GM12864 (cell line): ENCODE data around the gene SUPT4H1.

Source experiments
- DNase-seq: peaks from one replicate; pipeline ENCODE4 v3.0.0-alpha.2; 2011; ENCODE audit warnings: low read depth
- H3K4me3 ChIP-seq: 2 replicates; pipeline ENCODE4 v1.5.1; 2011; ENCODE audit warnings: mild to moderate bottlenecking, low read depth, low read length, control low read depth
- TF ChIP-seq, protein P1 (sequence below): IDR thresholded peaks from 2 replicates; pipeline ENCODE4 v1.5.1; 2011; ENCODE audit warnings: low read depth, mild to moderate bottlenecking, moderate library complexity, low read length, control low read depth, inconsistent platforms; ENCODE audit errors: missing control alignments

The SUPT4H1 gene

DNA sequence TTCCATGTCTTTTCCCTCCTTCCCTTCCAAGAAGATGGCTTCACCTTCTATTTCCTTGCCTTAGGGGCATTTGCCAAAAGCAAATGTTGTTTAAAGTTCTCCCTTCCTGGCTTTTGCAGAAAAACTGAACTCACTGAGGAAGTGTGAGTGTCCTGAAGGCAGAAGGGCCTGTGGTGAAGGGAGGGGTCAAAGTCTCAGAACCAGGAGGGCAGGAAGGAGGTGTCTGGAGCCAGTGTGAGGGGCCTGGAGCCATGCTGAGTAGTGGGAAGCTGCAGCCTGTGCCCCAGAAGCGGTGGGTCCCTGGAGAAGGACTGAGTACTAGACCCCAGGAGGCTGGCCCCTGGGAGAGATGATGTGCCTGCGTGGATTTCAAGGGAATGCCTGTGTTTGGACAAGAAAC lies 23.8 kb upstream of the SUPT4H1 start:
- DNase-seq, result no peak
- TF ChIP-seq, protein P1, sequence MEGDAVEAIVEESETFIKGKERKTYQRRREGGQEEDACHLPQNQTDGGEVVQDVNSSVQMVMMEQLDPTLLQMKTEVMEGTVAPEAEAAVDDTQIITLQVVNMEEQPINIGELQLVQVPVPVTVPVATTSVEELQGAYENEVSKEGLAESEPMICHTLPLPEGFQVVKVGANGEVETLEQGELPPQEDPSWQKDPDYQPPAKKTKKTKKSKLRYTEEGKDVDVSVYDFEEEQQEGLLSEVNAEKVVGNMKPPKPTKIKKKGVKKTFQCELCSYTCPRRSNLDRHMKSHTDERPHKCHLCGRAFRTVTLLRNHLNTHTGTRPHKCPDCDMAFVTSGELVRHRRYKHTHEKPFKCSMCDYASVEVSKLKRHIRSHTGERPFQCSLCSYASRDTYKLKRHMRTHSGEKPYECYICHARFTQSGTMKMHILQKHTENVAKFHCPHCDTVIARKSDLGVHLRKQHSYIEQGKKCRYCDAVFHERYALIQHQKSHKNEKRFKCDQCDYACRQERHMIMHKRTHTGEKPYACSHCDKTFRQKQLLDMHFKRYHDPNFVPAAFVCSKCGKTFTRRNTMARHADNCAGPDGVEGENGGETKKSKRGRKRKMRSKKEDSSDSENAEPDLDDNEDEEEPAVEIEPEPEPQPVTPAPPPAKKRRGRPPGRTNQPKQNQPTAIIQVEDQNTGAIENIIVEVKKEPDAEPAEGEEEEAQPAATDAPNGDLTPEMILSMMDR, result no peak

GRCh38 chr17:58375256-58375655 lies 23.3 kb upstream of the SUPT4H1 start:
- no peak for DNase-seq
- TF ChIP-seq, protein P1, result no peak
- no peak overlapping the region for H3K4me3 ChIP-seq

More for the DNA sequence above, 23.8 kb upstream of the SUPT4H1 start:
- no peak overlapping the region for H3K4me3 ChIP-seq

GRCh38 chr17:58373923-58374322 lies 21.9 kb upstream of the SUPT4H1 start:
- no peak for DNase-seq
- H3K4me3 ChIP-seq, result no peak overlapping the region
- TF ChIP-seq, protein P1, result no peak

DNA sequence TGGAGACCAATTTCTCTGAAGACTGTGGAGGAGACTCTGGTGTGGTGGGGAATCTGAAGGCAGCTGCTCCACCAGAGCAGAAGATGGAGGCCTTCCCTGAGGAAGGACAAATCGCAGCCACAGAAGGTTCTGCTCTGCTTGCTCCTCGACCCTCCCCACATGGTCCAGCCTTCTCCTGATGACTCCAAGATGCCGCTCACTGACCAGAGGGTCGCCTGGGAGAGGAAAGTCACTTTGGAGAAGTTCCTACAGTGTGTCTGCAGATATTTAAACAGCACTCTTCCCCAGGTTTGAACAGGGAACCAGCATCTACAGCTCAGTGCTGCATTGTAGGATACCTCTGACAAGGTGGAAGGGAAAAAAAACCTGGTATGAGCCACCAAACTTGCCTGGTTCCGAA lies 21.0 kb upstream of the SUPT4H1 start:
- TF ChIP-seq, protein P1, result no peak
- H3K4me3 ChIP-seq, result no peak overlapping the region
- no peak for DNase-seq

DNA sequence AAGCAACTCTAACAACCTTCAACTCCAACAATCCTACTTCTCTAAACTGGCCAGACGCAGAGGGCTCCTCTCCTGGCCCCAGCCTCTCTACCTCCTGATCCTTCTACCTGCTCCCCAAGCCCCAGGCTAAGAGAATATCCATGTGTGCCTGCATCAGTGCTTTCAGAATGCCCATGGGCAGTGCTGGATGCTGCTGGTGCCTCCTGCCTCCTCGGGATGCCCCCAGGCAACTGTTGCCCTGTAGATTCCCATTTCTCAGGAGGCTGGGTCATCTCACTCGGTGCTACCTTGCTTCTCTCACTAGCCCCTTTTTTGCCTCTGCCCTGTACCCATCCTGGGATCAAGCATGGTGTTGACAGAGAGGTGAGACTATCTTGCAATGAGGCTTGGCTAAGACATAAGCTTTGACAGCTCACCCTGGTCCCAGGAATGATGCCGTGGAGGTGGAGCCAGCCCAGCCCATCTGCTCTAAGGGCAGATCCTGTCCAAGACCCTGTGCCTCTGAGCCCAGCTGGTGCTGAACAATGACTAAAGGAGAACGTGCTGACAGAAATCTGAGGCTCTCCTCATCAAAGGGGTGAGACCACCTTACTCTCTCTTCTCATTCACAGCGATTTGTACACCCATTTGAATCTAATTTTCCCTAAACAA lies 19.4 kb upstream of the SUPT4H1 start:
- DNase-seq, result no peak
- TF ChIP-seq, protein P1, result no peak
- no peak overlapping the region for H3K4me3 ChIP-seq

DNA sequence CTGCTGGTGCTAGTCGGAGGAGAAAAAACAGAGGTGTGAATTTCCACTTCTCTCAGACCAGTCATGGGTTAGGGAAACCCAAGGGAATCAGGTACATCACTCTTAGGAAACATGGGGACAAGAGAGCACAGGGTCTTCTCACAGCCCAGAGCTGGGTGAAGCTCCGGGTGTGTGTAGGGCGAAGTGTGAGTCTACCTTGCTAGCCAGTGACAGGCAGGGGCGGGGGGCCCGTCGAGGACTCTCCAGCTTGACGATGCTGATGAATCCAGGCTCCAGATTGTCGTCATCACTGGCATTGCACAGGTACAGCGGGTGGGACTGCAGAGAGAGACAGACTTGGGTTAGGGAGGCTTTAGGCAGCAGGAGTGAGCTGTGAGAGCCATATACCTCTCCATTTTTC lies 18.7 kb upstream of the SUPT4H1 start:
- H3K4me3 ChIP-seq, result no peak overlapping the region
- DNase-seq, result no peak
- TF ChIP-seq, protein P1, result no peak

- TF ChIP-seq, protein P1, result no peak
- no peak overlapping the region for H3K4me3 ChIP-seq
Measured at GRCh38 chr17:58370309-58370708, 18.3 kb upstream of the SUPT4H1 start.

More at GRCh38 chr17:58370309-58370708, 18.3 kb upstream of the SUPT4H1 start:
- no peak for DNase-seq
